ENCODE measurements around the gene MSI2.

MSI2 gene

DNA sequence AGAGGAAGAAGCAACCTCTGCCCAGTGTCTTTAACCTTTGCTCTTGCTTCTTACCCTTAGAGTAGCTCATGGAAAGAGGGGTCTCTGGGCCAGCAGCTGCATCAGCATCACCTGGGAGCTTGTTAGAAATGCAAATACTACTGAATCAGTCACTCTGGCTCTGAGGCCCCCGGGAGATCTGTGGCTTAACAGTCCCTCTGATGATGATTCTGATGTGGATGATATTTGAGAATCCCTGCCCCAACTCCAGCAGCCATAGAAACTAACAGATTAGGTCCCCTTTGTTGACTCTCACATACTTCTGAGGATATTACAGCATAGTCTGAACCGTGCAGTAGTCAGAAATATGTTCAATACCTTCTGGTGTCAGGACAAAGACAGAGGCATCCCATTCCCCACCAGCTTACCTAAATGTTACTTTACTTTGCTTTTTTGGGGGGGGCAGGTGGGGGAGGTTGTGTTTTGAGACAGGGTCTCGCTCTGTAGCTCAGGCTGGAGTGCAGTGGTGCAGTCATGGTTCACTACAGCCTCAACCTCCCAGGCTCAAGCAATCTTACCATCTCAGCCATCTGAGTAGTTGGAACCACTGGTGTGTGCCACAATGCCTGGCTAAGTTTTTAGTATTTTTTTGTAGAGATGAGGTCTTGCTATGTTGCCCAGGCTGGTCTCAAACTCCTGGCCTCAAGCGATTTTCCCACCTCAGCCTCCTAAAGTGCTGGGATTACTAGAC lies 268.7 kb downstream of the MSI2 start:
- DNase-seq (ENCODE audit: low spot score) = no peak
- H3K27ac ChIP-seq = no peak overlapping the region
- TF ChIP-seq, protein P1, sequence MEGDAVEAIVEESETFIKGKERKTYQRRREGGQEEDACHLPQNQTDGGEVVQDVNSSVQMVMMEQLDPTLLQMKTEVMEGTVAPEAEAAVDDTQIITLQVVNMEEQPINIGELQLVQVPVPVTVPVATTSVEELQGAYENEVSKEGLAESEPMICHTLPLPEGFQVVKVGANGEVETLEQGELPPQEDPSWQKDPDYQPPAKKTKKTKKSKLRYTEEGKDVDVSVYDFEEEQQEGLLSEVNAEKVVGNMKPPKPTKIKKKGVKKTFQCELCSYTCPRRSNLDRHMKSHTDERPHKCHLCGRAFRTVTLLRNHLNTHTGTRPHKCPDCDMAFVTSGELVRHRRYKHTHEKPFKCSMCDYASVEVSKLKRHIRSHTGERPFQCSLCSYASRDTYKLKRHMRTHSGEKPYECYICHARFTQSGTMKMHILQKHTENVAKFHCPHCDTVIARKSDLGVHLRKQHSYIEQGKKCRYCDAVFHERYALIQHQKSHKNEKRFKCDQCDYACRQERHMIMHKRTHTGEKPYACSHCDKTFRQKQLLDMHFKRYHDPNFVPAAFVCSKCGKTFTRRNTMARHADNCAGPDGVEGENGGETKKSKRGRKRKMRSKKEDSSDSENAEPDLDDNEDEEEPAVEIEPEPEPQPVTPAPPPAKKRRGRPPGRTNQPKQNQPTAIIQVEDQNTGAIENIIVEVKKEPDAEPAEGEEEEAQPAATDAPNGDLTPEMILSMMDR (conservative IDR thresholded peaks at IDR 0.05; ENCODE audit: low read depth) = no peak
- ChIA-PET POLR2A (ENCODE audit: low non-redundant PET) (no interaction called here), CTCF (interaction anchor here (0.7 kb wide), 1 partner anchor 148 kb away, joined by 3 read pairs; no protein-coding TSS in a partner anchor)

DNA sequence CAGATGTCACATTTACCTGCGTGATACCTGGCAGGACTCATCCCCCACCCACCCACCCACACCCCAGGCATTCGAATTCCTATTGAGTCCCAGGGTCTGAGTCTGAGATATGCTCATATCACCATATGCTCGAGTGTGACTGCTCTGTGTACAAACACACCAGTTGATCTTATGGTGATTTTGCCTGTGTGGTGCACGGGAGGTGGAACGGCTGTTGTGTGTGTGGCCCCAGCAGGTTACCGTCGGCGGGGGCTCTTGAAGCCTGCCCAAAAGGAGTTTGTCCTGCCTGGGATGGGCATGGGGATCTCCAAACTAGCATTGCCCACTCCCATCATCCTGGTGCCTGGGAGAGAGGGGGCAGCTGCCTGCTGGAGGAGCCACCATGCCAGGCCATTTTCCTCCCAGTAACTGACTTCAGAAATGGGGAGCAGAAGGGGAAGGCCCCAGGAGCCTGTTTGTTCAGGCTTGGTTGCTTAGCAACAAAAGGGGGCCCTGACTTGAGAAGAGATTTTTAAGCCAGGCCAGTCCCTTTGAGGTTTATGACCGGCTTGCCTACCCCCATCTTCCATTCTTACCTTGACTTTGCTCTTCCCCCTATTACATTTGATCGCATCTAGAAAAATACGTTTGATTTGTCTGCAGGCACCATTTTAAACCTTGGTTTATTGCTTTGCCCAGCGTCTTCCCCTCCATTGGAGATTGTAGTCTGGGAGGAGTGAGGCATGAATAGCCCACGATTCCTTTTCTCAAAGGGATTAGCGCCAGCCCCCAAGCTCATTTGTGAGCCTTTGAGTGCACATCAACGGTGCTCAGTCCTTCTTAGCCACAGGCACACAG lies 271.1 kb downstream of the MSI2 start:
- ChIA-PET CTCF (interaction anchor here (0.6 kb wide), 1 partner anchor 24 kb away, joined by 3 read pairs; no protein-coding TSS in a partner anchor), POLR2A (ENCODE audit: low non-redundant PET) (no interaction called here)
- no peak for DNase-seq (ENCODE audit: low spot score)
- no peak overlapping the region for H3K27ac ChIP-seq
- TF ChIP-seq, protein P1 (conservative IDR thresholded peaks at IDR 0.05; ENCODE audit: low read depth) = no peak

DNA sequence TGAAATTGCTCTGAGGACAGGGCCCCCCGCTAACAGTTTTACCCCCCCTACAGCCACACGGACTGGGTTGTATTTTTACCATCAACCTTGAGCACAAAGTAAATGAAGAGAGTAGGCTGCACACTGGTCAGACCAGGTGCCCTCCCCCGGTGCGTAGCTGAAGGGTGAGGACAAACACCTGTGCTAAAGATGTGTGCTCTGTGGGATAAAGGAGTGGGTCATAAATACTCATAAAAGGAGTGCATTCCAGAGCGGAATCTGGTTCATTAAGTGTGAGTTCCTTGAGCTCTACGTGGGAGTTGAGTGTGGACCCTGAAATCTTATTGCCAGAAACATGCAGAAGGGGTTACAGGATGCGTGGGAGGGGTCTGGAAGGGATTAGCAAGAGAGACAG lies 271.7 kb downstream of the MSI2 start:
- no peak for DNase-seq (ENCODE audit: low spot score)
- TF ChIP-seq, protein P1 (conservative IDR thresholded peaks at IDR 0.05; ENCODE audit: low read depth) = no peak
- POLR2A ChIA-PET (ENCODE audit: low non-redundant PET) = no interaction called here
- CTCF ChIA-PET = no interaction called here
- H3K27ac ChIP-seq = no peak overlapping the region

DNA sequence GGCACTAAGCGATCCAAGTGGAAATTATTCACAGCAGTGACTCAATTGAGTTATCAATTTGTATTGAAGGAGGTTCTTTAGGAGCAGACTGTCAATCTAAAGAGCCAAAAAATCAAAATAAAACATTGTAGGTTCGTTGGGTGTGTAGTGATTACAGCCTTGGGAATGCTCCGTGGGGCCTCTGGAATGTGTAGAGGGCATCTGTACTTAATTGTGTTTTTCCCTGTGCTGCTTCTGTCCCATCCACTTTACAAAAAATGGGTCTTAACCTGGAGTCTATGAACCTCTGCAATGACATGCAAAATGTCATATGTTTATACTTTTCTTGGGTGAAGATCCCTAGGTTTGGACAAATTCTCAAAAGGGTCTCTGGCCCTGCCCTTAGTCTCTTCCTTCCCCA lies 273.7 kb downstream of the MSI2 start:
- ChIA-PET POLR2A (ENCODE audit: low non-redundant PET) (no interaction called here), CTCF (no interaction called here)
- TF ChIP-seq, protein P1 (conservative IDR thresholded peaks at IDR 0.05; ENCODE audit: low read depth) = no peak
- H3K27ac ChIP-seq = no peak overlapping the region
- no peak for DNase-seq (ENCODE audit: low spot score)

DNA sequence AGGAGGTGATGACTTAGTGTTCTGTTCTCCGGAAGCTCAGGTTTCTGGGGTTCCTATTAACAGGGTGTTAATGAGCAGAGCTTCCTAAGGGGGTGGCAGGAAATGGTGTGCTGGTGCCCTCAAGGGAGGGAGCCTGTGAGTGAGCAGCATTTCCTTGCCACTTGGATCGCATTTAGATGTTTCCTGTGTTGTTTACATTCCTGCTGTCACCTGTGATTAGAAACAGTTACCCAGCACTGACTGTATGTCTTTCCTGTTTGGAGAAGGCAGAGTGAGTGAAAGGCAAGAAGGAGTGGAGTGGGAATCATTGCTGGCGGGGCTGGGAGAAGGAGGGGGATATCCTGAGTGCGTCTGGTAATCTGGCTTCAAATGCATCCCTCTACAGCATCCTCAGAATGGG lies 274.2 kb downstream of the MSI2 start:
- ChIA-PET POLR2A (ENCODE audit: low non-redundant PET) (no interaction called here), CTCF (interaction anchor here (0.7 kb wide), 1 partner anchor 83 kb away, joined by 3 read pairs; no protein-coding TSS in a partner anchor)
- TF ChIP-seq, protein P1 (conservative IDR thresholded peaks at IDR 0.05; ENCODE audit: low read depth) = no peak
- H3K27ac ChIP-seq = no peak overlapping the region
- DNase-seq (ENCODE audit: low spot score) = no peak

DNA sequence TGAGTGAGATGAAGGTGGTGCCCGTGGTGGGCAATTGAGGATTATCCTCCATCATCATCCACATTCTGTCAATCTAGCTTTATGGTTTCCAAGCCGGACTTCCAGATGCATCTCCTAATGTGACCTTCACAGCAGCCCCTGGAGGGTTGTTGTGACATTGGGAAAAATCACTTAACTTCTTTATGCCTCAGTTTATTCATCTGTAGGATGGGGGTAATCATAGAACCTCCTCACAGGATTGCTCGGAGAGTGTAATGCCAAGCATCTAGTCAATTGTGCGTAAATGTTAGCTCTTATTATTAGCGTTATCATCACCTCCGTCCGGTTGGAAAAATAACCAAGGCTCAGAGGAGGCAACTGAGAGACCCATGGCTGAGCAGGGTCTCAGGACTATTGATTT lies 274.8 kb downstream of the MSI2 start:
- TF ChIP-seq, protein P1 (conservative IDR thresholded peaks at IDR 0.05; ENCODE audit: low read depth) = no peak
- POLR2A ChIA-PET (ENCODE audit: low non-redundant PET) = no interaction called here
- CTCF ChIA-PET = interaction anchor here (0.7 kb wide), 1 partner anchor 84 kb away, joined by 3 read pairs; no protein-coding TSS in a partner anchor
- DNase-seq (ENCODE audit: low spot score) = no peak
- H3K27ac ChIP-seq = no peak overlapping the region
